ENCODE data around the gene AVEN. TPM values are rescaled to one million over a fixed set of nuclear protein-coding genes. Genes with fewer than 3 reads are reported as not detected.

Gene AVEN
- polyA plus RNA-seq, 3 donors: 2.3 to 4.8 (median 3.4) TPM

DNA sequence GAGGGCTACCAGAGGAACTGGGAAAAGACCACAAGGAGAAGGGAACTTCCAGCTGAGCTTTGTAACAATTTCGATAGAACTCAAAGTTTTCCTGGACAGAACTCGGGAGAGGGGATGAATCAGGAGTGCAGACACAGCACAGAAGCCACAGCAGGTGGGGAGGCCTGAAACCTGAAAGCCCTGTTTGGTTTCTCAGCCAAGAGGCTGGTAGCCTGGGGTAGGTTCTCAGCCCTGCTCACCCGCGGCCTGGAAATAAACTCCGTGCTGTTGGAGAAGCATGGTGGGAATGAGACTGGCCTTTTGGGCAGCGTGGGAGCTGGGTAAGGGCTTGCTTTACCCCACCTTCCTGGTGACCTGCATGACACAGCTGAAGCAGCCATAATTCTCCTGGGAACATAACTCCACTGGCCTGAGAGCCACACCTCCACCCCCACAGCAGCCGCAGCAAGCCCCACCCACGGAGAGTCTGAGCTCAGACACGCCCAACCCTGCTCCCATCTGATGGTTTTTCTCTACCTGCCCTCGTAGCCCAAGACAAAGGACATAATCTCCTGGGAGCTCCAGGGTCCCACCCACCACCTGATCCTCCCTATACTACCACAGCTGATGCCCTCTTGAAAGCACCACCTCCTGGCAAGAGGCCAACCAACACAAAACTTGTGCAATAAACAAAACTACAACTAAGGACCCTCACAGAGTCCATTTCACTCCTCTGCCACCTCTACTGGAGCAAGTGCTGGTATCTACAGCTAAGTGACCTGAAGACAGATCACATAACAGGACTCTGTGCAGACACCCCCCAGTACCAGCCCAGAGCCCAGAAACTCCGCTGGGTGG lies 123.2 kb downstream of the AVEN start:
- H3K27me3 Mint-ChIP-seq (ENCODE audit: low read depth in 3 of 3): peaks cover 0 to 4% (median 0%) of the 10 kb centered on the region in 3 donors
- intact Hi-C loops (cut with micrococcal nuclease): no loop called here
- no peaks in the 10 kb centered on the region for H3K9me3 ChIP-seq (replicated peaks in 1 of 2; ENCODE audit: control insufficient read depth in 1 of 2, insufficient read depth in 1 of 2, low read length in 2 of 2)
- no peak overlapping the region for H3K27ac Mint-ChIP-seq
- H3K4me1 Mint-ChIP-seq: no peaks in the 10 kb centered on the region
- H3K9me3 Mint-ChIP-seq: peaks cover 0 to 3% (median 0%) of the 10 kb centered on the region in 7 donors
- H3K79me2 ChIP-seq (ENCODE audit: insufficient read depth, low read length): no peaks in the 10 kb centered on the region
- no peaks in the 10 kb centered on the region for H3K36me3 Mint-ChIP-seq
- TF ChIP-seq, protein P1, sequence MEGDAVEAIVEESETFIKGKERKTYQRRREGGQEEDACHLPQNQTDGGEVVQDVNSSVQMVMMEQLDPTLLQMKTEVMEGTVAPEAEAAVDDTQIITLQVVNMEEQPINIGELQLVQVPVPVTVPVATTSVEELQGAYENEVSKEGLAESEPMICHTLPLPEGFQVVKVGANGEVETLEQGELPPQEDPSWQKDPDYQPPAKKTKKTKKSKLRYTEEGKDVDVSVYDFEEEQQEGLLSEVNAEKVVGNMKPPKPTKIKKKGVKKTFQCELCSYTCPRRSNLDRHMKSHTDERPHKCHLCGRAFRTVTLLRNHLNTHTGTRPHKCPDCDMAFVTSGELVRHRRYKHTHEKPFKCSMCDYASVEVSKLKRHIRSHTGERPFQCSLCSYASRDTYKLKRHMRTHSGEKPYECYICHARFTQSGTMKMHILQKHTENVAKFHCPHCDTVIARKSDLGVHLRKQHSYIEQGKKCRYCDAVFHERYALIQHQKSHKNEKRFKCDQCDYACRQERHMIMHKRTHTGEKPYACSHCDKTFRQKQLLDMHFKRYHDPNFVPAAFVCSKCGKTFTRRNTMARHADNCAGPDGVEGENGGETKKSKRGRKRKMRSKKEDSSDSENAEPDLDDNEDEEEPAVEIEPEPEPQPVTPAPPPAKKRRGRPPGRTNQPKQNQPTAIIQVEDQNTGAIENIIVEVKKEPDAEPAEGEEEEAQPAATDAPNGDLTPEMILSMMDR (IDR thresholded peaks at IDR 0.05): no peak
- H2AFZ ChIP-seq (ENCODE audit: insufficient read depth, low read depth, low read length, poor library complexity, severe bottlenecking): no peak overlapping the region
- no peak overlapping the region for H3K4me2 ChIP-seq (replicated peaks; ENCODE audit: extremely low read depth, low read length, poor library complexity, severe bottlenecking)
- DNase-seq: no peak
- no peak overlapping the region for H3K9ac ChIP-seq (ENCODE audit: insufficient read depth, low read length, poor library complexity, severe bottlenecking)
- H3K4me3 Mint-ChIP-seq: no peak overlapping the region
- no peak overlapping the region for H3K27ac ChIP-seq (ENCODE audit: low read depth in 1 of 2, low read length in 2 of 2)
- H3K4me3 ChIP-seq (replicated peaks in 1 of 3; ENCODE audit: low read depth in 2 of 3, low read length in 3 of 3): no peak overlapping the region
- H3K4me1 ChIP-seq (ENCODE audit: control insufficient read depth in 1 of 2, insufficient read depth in 2 of 2, low read length in 2 of 2): no peaks in the 10 kb centered on the region
- no peaks in the 10 kb centered on the region for H3K36me3 ChIP-seq (replicated peaks in 1 of 2; ENCODE audit: control insufficient read depth in 1 of 2, insufficient read depth in 2 of 2, low read length in 2 of 2)
- H4K20me1 ChIP-seq (ENCODE audit: insufficient read depth, low read length): no peaks in the 10 kb centered on the region
- no peaks in the 10 kb centered on the region for H3K27me3 ChIP-seq (ENCODE audit: control insufficient read depth in 2 of 2, insufficient read depth in 2 of 2, low read length in 2 of 2)
- WGBS (ENCODE audit: insufficient coverage): 93% methylated on average over 10 of the region's 11 CpGs

DNA sequence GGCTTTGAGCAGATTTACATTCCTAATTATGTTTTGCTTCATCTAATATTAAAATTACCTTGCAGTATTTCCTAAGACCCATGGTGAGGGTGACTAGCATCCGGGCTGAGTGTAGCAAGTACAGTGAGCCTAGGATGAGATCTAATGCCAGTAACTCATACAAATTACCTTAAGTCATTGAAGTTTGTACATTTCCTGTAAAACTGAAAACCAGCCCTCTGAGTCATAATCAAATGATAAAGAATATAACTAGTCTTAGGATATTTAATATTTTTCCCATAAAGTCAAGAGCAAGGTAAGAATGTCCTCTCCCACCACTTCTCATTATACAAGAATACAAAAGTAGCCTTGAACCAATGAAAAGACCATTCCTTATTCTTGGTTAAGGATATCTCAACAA lies 125.5 kb downstream of the AVEN start:
- no peak overlapping the region for H3K4me2 ChIP-seq (replicated peaks; ENCODE audit: extremely low read depth, low read length, poor library complexity, severe bottlenecking)
- DNase-seq: no peak
- intact Hi-C loops (cut with micrococcal nuclease): no loop called here
- Mint-ChIP-seq H3K4me3 (no peak overlapping the region), H3K27ac (no peak overlapping the region), H3K36me3 (no peaks in the 10 kb centered on the region), H3K4me1 (no peaks in the 10 kb centered on the region), H3K9me3 (peaks cover 0 to 3% (median 0%) of the 10 kb centered on the region in 7 donors), H3K27me3 (ENCODE audit: low read depth in 3 of 3) (peaks cover 0 to 2% (median 0%) of the 10 kb centered on the region in 3 donors)
- no peaks in the 10 kb centered on the region for H4K20me1 ChIP-seq (ENCODE audit: insufficient read depth, low read length)
- H3K27ac ChIP-seq (ENCODE audit: low read depth in 1 of 2, low read length in 2 of 2): no peak overlapping the region
- H2AFZ ChIP-seq (ENCODE audit: insufficient read depth, low read depth, low read length, poor library complexity, severe bottlenecking): no peak overlapping the region
- H3K9ac ChIP-seq (ENCODE audit: insufficient read depth, low read length, poor library complexity, severe bottlenecking): no peak overlapping the region
- H3K36me3 ChIP-seq (replicated peaks in 1 of 2; ENCODE audit: control insufficient read depth in 1 of 2, insufficient read depth in 2 of 2, low read length in 2 of 2): no peaks in the 10 kb centered on the region
- no peak overlapping the region for H3K4me3 ChIP-seq (replicated peaks in 1 of 3; ENCODE audit: low read depth in 2 of 3, low read length in 3 of 3)
- TF ChIP-seq, protein P1 (IDR thresholded peaks at IDR 0.05): no peak
- no peaks in the 10 kb centered on the region for H3K9me3 ChIP-seq (replicated peaks in 1 of 2; ENCODE audit: control insufficient read depth in 1 of 2, insufficient read depth in 1 of 2, low read length in 2 of 2)
- H3K79me2 ChIP-seq (ENCODE audit: insufficient read depth, low read length): no peaks in the 10 kb centered on the region
- H3K27me3 ChIP-seq (ENCODE audit: control insufficient read depth in 2 of 2, insufficient read depth in 2 of 2, low read length in 2 of 2): no peaks in the 10 kb centered on the region
- no CpG with 5 or more reads among the region's 1 CpG for WGBS (ENCODE audit: insufficient coverage)
- no peaks in the 10 kb centered on the region for H3K4me1 ChIP-seq (ENCODE audit: control insufficient read depth in 1 of 2, insufficient read depth in 2 of 2, low read length in 2 of 2)
